Measurements from ENCODE around the gene MYO7B.

MYO7B gene

GRCh38 chr2:127635380-127636237 lies 100.1 kb downstream of the MYO7B start:
- no peak for TF ChIP-seq ZC3H10 (CRISPR knock-in tag; IDR thresholded peaks at IDR 0.05)
- TF ChIP-seq CREB5 (CRISPR knock-in tag; IDR thresholded peaks at IDR 0.05; ENCODE audit: low read depth), result no peak
- no peak for TF ChIP-seq ZFP30 (CRISPR knock-in tag; IDR thresholded peaks at IDR 0.05)
- TF ChIP-seq CSRNP3 (CRISPR knock-in tag; IDR thresholded peaks at IDR 0.05), result no peak
- TF ChIP-seq ESRRG (CRISPR knock-in tag; IDR thresholded peaks at IDR 0.05), result no peak
- no peak for TF ChIP-seq CSDC2 (CRISPR knock-in tag; IDR thresholded peaks at IDR 0.05)
- TF ChIP-seq ISL1 (CRISPR knock-in tag; IDR thresholded peaks at IDR 0.05), result no peak
- no peak for TF ChIP-seq ZNF70 (CRISPR knock-in tag; IDR thresholded peaks at IDR 0.05)
- no peak for TF ChIP-seq OSR1 (CRISPR knock-in tag; IDR thresholded peaks at IDR 0.05)
- no peak for TF ChIP-seq ARNTL (CRISPR knock-in tag; IDR thresholded peaks at IDR 0.05; ENCODE audit: borderline replicate concordance, low read depth)
- no peak for TF ChIP-seq PPARA (CRISPR knock-in tag; IDR thresholded peaks at IDR 0.05; ENCODE audit: borderline replicate concordance)
- no peak for TF ChIP-seq ZNF8 (CRISPR knock-in tag; IDR thresholded peaks at IDR 0.05)
- no peak for TF ChIP-seq BACH2 (CRISPR knock-in tag; IDR thresholded peaks at IDR 0.05; ENCODE audit: borderline replicate concordance)
- TF ChIP-seq GLIS3 (CRISPR knock-in tag; IDR thresholded peaks at IDR 0.05), result no peak
- ATAC-seq, result no peak

GRCh38 chr2:127636248-127637235 lies 101.1 kb downstream of the MYO7B start:
- no peak for ATAC-seq
- TF ChIP-seq ZFP30 (CRISPR knock-in tag; IDR thresholded peaks at IDR 0.05), result no peak
- TF ChIP-seq ISL1 (CRISPR knock-in tag; IDR thresholded peaks at IDR 0.05), result no peak
- no peak for TF ChIP-seq RARB (CRISPR knock-in tag; IDR thresholded peaks at IDR 0.05)
- TF ChIP-seq SNAI2 (CRISPR knock-in tag; IDR thresholded peaks at IDR 0.05), result no peak
- no peak for TF ChIP-seq CSDC2 (CRISPR knock-in tag; IDR thresholded peaks at IDR 0.05)
- no peak for TF ChIP-seq ARNTL (CRISPR knock-in tag; IDR thresholded peaks at IDR 0.05; ENCODE audit: borderline replicate concordance, low read depth)
- no peak for TF ChIP-seq CREB5 (CRISPR knock-in tag; IDR thresholded peaks at IDR 0.05; ENCODE audit: low read depth)
- TF ChIP-seq CSRNP3 (CRISPR knock-in tag; IDR thresholded peaks at IDR 0.05), result no peak
- no peak for TF ChIP-seq GLIS3 (CRISPR knock-in tag; IDR thresholded peaks at IDR 0.05)
- TF ChIP-seq, protein P1, sequence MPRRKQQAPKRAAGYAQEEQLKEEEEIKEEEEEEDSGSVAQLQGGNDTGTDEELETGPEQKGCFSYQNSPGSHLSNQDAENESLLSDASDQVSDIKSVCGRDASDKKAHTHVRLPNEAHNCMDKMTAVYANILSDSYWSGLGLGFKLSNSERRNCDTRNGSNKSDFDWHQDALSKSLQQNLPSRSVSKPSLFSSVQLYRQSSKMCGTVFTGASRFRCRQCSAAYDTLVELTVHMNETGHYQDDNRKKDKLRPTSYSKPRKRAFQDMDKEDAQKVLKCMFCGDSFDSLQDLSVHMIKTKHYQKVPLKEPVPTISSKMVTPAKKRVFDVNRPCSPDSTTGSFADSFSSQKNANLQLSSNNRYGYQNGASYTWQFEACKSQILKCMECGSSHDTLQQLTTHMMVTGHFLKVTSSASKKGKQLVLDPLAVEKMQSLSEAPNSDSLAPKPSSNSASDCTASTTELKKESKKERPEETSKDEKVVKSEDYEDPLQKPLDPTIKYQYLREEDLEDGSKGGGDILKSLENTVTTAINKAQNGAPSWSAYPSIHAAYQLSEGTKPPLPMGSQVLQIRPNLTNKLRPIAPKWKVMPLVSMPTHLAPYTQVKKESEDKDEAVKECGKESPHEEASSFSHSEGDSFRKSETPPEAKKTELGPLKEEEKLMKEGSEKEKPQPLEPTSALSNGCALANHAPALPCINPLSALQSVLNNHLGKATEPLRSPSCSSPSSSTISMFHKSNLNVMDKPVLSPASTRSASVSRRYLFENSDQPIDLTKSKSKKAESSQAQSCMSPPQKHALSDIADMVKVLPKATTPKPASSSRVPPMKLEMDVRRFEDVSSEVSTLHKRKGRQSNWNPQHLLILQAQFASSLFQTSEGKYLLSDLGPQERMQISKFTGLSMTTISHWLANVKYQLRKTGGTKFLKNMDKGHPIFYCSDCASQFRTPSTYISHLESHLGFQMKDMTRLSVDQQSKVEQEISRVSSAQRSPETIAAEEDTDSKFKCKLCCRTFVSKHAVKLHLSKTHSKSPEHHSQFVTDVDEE (CRISPR knock-in tag; IDR thresholded peaks at IDR 0.05), result no peak
- no peak for TF ChIP-seq ESRRG (CRISPR knock-in tag; IDR thresholded peaks at IDR 0.05)
- TF ChIP-seq, protein P2, sequence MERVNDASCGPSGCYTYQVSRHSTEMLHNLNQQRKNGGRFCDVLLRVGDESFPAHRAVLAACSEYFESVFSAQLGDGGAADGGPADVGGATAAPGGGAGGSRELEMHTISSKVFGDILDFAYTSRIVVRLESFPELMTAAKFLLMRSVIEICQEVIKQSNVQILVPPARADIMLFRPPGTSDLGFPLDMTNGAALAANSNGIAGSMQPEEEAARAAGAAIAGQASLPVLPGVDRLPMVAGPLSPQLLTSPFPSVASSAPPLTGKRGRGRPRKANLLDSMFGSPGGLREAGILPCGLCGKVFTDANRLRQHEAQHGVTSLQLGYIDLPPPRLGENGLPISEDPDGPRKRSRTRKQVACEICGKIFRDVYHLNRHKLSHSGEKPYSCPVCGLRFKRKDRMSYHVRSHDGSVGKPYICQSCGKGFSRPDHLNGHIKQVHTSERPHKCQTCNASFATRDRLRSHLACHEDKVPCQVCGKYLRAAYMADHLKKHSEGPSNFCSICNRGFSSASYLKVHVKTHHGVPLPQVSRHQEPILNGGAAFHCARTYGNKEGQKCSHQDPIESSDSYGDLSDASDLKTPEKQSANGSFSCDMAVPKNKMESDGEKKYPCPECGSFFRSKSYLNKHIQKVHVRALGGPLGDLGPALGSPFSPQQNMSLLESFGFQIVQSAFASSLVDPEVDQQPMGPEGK (CRISPR knock-in tag; IDR thresholded peaks at IDR 0.05; ENCODE audit: borderline replicate concordance), result no peak
- no peak for TF ChIP-seq ZC3H10 (CRISPR knock-in tag; IDR thresholded peaks at IDR 0.05)
- no peak for TF ChIP-seq ZNF70 (CRISPR knock-in tag; IDR thresholded peaks at IDR 0.05)
- TF ChIP-seq OSR1 (CRISPR knock-in tag; IDR thresholded peaks at IDR 0.05), result no peak
- no peak for TF ChIP-seq POU6F1 (CRISPR knock-in tag; IDR thresholded peaks at IDR 0.05; ENCODE audit: borderline replicate concordance, low read depth)

All from SK-N-SH treated with all-trans-retinoic acid at 6 μM for 48 hours (cell line).